Spleen (tissue), 7 donors: ENCODE results near the gene MRPL44.

ENCODE experiments used
- POLR2AphosphoS5 ChIP-seq, 3 donors: sonication (generic); formaldehyde crosslinking; IDR thresholded peaks; one replicate each; pipeline ENCODE4 v1.5.1; 2017; ENCODE audit warnings: antibody characterized with exemption in 3 of 3
- TF ChIP-seq, protein P1 (sequence below), 11 experiments: fragments of 200-600 bp in 7 of 11; fragments of 450-650 bp in 4 of 11; sonication (generic) in 4 of 11; IDR thresholded peaks in 8 of 11; conservative IDR thresholded peaks in 3 of 11; 1 replicate in 7 of 11; 2 replicates in 4 of 11; pipeline versions ENCODE4 v1.4.0 to v1.8.0; 2016 to 2021; ENCODE audit warnings: antibody characterized with exemption in 11 of 11, inconsistent platforms in 4 of 11, mild to moderate bottlenecking in 1 of 11
- donor health status: DM: no; HTN: no; CAD: no; lungs with moderate emphysema.
- donor health status: DM: no; HTN: no; CAD: no.
- donor health status: DM: no; HTN: no; CAD: no.

DNA sequence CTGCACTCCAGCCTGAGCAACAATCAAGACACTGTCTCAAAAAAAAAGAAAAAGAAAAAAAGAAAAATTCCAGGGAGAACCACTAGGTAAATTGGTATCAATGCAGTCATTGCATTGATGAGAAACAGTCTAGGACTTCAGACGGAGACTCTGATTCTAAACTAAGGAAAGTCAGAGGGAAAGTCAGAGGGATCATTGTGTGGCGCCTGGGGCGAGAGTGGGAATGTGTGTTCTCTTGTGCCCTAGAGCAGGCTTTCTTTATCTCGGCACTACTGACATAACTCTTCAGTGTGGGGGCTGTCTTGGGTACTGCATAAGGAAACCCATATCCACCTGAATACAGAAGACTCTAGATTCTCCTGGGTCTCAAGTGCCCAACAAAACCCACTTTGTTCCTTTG lies 57.1 kb downstream of the MRPL44 start:
- TF ChIP-seq, protein P1, sequence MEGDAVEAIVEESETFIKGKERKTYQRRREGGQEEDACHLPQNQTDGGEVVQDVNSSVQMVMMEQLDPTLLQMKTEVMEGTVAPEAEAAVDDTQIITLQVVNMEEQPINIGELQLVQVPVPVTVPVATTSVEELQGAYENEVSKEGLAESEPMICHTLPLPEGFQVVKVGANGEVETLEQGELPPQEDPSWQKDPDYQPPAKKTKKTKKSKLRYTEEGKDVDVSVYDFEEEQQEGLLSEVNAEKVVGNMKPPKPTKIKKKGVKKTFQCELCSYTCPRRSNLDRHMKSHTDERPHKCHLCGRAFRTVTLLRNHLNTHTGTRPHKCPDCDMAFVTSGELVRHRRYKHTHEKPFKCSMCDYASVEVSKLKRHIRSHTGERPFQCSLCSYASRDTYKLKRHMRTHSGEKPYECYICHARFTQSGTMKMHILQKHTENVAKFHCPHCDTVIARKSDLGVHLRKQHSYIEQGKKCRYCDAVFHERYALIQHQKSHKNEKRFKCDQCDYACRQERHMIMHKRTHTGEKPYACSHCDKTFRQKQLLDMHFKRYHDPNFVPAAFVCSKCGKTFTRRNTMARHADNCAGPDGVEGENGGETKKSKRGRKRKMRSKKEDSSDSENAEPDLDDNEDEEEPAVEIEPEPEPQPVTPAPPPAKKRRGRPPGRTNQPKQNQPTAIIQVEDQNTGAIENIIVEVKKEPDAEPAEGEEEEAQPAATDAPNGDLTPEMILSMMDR (IDR thresholded peaks at IDR 0.05 in 8 of 11, conservative IDR thresholded peaks at IDR 0.05 in 3 of 11): no peak
- TF ChIP-seq POLR2AphosphoS5 (IDR thresholded peaks at IDR 0.05): no peak
